Astrocyte of the cerebellum (primary cell): Measurements from ENCODE around the gene NEK4.

Experiments used
- DNase-seq: peaks from one replicate; pipeline ENCODE4 v3.0.0-alpha.2; 2011; ENCODE audit warnings: low read depth
- H3K4me3 ChIP-seq: 2 replicates; pipeline ENCODE4 v1.5.1; 2011; ENCODE audit warnings: mild to moderate bottlenecking, low read depth, low read length, moderate library complexity
- CTCF ChIP-seq: IDR thresholded peaks from 2 replicates; pipeline ENCODE4 v1.5.1; 2012; ENCODE audit warnings: low read length, low read depth, moderate library complexity, mild to moderate bottlenecking; ENCODE audit errors: missing control alignments
- in situ Hi-C: cut with HindIII; loops from 2 replicates; pipeline ENCODE4 v1.10.0; 2017; ENCODE audit warnings: low sequenced_read_pairs

Gene NEK4

GRCh38 chr3:52722491-52722890 lies 48.2 kb downstream of the NEK4 start:
- in situ Hi-C loops, result no loop called here
- no peak for DNase-seq
- no peak for TF ChIP-seq CTCF
- H3K4me3 ChIP-seq, result no peak overlapping the region

DNA sequence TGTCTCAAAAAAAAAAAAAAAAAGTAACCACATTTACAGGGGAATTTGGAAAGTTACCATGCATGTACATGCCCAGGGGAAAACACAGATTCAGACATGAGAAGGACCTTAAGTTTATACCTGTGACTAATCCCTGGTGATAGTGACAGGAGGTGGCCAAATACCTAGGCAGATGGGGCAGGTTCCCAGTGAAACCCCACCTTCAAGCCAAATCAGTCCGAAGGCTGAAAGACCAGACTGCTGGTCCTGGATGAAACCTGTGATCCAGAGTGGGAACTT lies 49.1 kb downstream of the NEK4 start:
- no peak overlapping the region for H3K4me3 ChIP-seq
- TF ChIP-seq CTCF, result no peak
- in situ Hi-C loops, result no loop called here
- no peak for DNase-seq

GRCh38 chr3:52721002-52721729 lies 49.6 kb downstream of the NEK4 start:
- TF ChIP-seq CTCF, result no peak
- H3K4me3 ChIP-seq, result no peak overlapping the region
- in situ Hi-C loops, result no loop called here
- no peak for DNase-seq

GRCh38 chr3:52719618-52720017 lies 51.1 kb downstream of the NEK4 start:
- TF ChIP-seq CTCF, result no peak
- in situ Hi-C loops, result no loop called here
- H3K4me3 ChIP-seq, result no peak overlapping the region
- DNase-seq, result no peak

GRCh38 chr3:52715714-52716305 lies 54.9 kb downstream of the NEK4 start:
- in situ Hi-C loops, result no loop called here
- no peak overlapping the region for H3K4me3 ChIP-seq
- no peak for TF ChIP-seq CTCF
- no peak for DNase-seq

GRCh38 chr3:52714335-52715302 lies 56.1 kb downstream of the NEK4 start:
- TF ChIP-seq CTCF, result no peak
- no peak for DNase-seq
- no peak overlapping the region for H3K4me3 ChIP-seq
- in situ Hi-C loops, result no loop called here
